ENCODE measurements around the gene GTF2IRD1. TPM values are rescaled to one million over a fixed set of nuclear protein-coding genes. Genes with fewer than 3 reads are reported as not detected.

Gene GTF2IRD1
- total and polyA plus RNA-seq, 9 of the 15 experiments (the other 6 are each of a cell fraction or from before 2014, with no cell fraction given) = 9.1 to 30.2 (median 14.0) TPM

DNA sequence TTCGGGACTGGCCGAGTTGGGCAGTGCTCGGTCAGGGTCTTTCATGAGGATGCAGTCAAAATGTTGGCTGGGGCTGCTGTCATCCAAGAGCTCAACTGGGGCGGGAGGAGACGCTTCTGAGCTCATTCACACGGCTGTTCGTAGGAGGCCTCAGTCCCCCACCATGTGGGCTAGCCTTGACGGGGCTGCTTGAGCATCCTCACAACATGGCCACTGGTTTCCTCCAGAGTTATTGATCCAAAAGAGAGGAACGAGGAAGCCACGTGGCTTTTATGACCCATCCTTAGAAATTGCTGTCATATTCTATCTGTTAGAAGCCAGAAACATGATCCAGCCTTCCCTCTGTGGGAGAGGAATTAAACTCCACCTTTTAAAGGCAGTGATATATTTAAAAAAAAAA, 68.1 kb downstream of the GTF2IRD1 start:
- no peak overlapping the region for H3K4me3 ChIP-seq
- FAIRE-seq (no peak), DNase-seq (ENCODE audit: extremely low read depth in 1 of 4, low spot score in 3 of 4) (no peak), ATAC-seq (no peak)
- ChIA-PET POLR2A (interaction anchor here (0.7 kb wide), 1 partner anchor 45 kb away, joined by 3 read pairs; no protein-coding TSS in a partner anchor), CTCF (ENCODE audit: low intra/inter-chr PET ratio) (no interaction called here)
- in situ Hi-C loops (cut with MboI) (no loop called here), intact Hi-C loops (cut with micrococcal nuclease) (no loop called here)
- H4K20me1 ChIP-seq (replicated peaks; ENCODE audit: control insufficient read depth, insufficient read depth, low read length) = 0 out of 2 replicates have a peak, but pooled peaks cover 2% of the 10 kb centered on the region
- BruUV-seq (replicated peaks) = no TSS peak
- H3K9ac ChIP-seq (ENCODE audit: insufficient read depth in 1 of 2, low read depth in 2 of 2, low read length in 2 of 2) = no peak overlapping the region
- 88% methylated on average over 10 of the region's 10 CpGs for WGBS (ENCODE audit: insufficient coverage, low coverage, missing lambda C conversion rate)
- H3K36me3 ChIP-seq (ENCODE audit: control insufficient read depth, insufficient read depth, low read length) = peaks cover 48% of the 10 kb centered on the region; the same call in 1 of the 3 replicates
- no peak overlapping the region for H2AFZ ChIP-seq (ENCODE audit: low read depth, low read length)
- TF ChIP-seq CBX3 (IDR thresholded peaks at IDR 0.05; ENCODE audit: borderline replicate concordance in 1 of 2, low read length in 2 of 2) (peak in 1 of 2 experiments; percentile 47; a peak in 1 of 3 replicates), GABPB1 (CRISPR knock-in tag; IDR thresholded peaks at IDR 0.05) (no peak), NFYB (IDR thresholded peaks at IDR 0.05; ENCODE audit: extremely low read depth, insufficient read length) (no peak), MIER1 (IDR thresholded peaks at IDR 0.05; ENCODE audit: low read depth) (no peak), BACH1 (tag; IDR thresholded peaks at IDR 0.05) (no peak), ZNF121 (CRISPR knock-in tag; conservative IDR thresholded peaks at IDR 0.05) (no peak), ETV1 (tag; conservative IDR thresholded peaks at IDR 0.05; ENCODE audit: low read depth) (no peak), BRF1 (IDR thresholded peaks at IDR 0.05; ENCODE audit: borderline replicate concordance, extremely low read depth, insufficient read length) (no peak), ZNF23 (CRISPR knock-in tag; IDR thresholded peaks at IDR 0.05) (no peak), ZNF232 (CRISPR knock-in tag; IDR thresholded peaks at IDR 0.05) (no peak), SMARCC2 (IDR thresholded peaks at IDR 0.05; ENCODE audit: low read depth) (no peak), YY1 (IDR thresholded peaks at IDR 0.05; ENCODE audit: borderline replicate concordance in 1 of 3, control insufficient read depth in 1 of 3, extremely low read depth in 1 of 3, insufficient read depth in 3 of 3, insufficient read length in 1 of 3, insufficient replicate concordance in 2 of 3, low read depth in 1 of 3, low read length in 2 of 3) (peak in 1 of 3 experiments; percentile 69)
- TF ChIP-seq, protein P1, sequence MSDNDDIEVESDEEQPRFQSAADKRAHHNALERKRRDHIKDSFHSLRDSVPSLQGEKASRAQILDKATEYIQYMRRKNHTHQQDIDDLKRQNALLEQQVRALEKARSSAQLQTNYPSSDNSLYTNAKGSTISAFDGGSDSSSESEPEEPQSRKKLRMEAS (CRISPR knock-in tag; IDR thresholded peaks at IDR 0.05) = peak; percentile 41; the same call in 1 of the 2 replicates
- TF ChIP-seq, protein P2, sequence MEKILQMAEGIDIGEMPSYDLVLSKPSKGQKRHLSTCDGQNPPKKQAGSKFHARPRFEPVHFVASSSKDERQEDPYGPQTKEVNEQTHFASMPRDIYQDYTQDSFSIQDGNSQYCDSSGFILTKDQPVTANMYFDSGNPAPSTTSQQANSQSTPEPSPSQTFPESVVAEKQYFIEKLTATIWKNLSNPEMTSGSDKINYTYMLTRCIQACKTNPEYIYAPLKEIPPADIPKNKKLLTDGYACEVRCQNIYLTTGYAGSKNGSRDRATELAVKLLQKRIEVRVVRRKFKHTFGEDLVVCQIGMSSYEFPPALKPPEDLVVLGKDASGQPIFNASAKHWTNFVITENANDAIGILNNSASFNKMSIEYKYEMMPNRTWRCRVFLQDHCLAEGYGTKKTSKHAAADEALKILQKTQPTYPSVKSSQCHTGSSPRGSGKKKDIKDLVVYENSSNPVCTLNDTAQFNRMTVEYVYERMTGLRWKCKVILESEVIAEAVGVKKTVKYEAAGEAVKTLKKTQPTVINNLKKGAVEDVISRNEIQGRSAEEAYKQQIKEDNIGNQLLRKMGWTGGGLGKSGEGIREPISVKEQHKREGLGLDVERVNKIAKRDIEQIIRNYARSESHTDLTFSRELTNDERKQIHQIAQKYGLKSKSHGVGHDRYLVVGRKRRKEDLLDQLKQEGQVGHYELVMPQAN (IDR thresholded peaks at IDR 0.05; ENCODE audit: borderline replicate concordance) = no peak
- no peak overlapping the region for H3K27ac ChIP-seq (ENCODE audit: extremely low read depth, low read depth, low read length)
- peaks cover 0 to 11% of the 10 kb centered on the region in 2 experiments; a peak in 1 of 5 replicates for H3K4me1 ChIP-seq (replicated peaks in 1 of 2; ENCODE audit: control insufficient read depth in 2 of 2, insufficient read depth in 2 of 2, low read length in 2 of 2)
- H3K9me1 ChIP-seq (ENCODE audit: control insufficient read depth, insufficient read depth, low read length) = no peaks in the 10 kb centered on the region
- H3K4me2 ChIP-seq (ENCODE audit: insufficient read depth, low read length) = no peak overlapping the region
- H3K9me3 ChIP-seq (replicated peaks; ENCODE audit: control insufficient read depth, insufficient read depth, low read depth, low read length) = peaks cover 3% of the 10 kb centered on the region; the same call in 1 of the 2 replicates
- H3K79me2 ChIP-seq (ENCODE audit: control insufficient read depth, insufficient read depth, low read length) = no peaks in the 10 kb centered on the region
- no peaks in the 10 kb centered on the region for H3K27me3 ChIP-seq (ENCODE audit: control insufficient read depth in 2 of 2, insufficient read depth in 2 of 2, low read length in 2 of 2)
